ENCODE data around the gene MROH2B.

Gene MROH2B

DNA sequence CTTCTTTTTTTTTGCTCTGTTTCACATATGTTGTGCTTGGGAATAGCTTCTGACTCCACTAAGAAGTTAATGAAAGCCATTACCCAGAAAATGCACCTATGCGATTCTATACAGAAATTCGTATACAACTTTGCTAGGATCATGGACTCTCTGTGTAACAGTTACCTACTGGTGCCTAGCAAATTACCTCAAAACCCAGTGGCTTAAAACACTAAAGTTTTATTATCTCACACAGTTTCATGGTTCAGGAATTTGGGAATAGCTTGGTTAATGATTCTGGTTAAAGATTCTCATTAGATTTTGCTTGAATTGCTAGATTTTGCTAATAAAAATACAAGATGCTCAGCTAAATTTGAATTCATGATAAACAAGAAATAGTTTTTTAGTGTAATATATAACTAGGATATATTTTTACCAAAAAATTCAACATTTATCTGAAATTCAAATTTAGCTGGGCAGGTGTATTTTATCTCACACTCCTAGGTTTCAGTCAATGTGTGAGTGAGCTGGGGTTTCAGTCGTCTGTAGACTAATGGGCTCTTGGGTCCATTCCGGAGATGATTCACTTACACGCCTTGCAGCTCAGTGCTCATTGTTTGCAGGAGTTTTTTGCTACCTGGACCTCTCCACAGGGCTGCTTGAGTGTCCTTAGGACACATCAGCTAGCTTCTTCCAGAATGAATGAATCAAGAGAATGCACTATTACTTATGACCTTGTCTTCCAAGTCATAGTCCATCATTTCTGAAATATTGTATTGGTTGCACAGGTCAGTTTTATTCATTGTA lies 75.1 kb downstream of the MROH2B start (continued):
- no peak for TF ChIP-seq ZNF565 (CRISPR knock-in tag; conservative IDR thresholded peaks at IDR 0.05; ENCODE audit: low read depth)
- TF ChIP-seq ZFP30 (CRISPR knock-in tag; IDR thresholded peaks at IDR 0.05), result no peak
- TF ChIP-seq TCF4 (CRISPR knock-in tag; IDR thresholded peaks at IDR 0.05; ENCODE audit: borderline replicate concordance), result no peak
- no peak for TF ChIP-seq ZC3H10 (CRISPR knock-in tag; IDR thresholded peaks at IDR 0.05)

DNA sequence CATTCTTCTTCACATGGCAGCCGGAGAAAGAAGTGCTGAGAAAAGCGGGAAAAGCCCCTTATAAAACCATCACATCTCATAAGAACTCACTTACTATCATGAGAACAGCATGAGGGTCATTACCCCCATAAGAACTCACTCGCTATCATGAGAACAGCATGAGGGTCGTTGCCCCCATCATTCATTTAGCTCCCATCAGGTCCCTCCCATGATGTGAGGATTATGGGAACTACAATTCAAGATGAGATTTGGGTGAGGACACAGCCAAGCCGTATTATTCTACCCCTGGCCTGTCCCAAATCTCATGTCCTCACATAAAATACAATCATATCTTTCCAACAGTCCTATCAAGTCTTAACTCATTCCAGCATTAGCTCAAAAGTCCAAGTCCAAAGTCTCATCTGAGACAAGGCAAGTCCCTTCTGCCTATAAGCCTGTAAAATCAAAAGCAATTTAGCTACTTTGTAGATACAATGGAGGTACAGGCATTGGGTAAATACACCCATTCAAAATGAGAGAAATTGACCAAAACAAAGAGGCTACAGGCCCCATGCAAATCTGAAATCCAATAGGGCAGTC lies 79.1 kb downstream of the MROH2B start:
- TF ChIP-seq PPARA (CRISPR knock-in tag; IDR thresholded peaks at IDR 0.05; ENCODE audit: borderline replicate concordance) (no peak), BACH2 (CRISPR knock-in tag; IDR thresholded peaks at IDR 0.05; ENCODE audit: borderline replicate concordance) (no peak), TOX (CRISPR knock-in tag; IDR thresholded peaks at IDR 0.05; ENCODE audit: borderline replicate concordance) (no peak), CSDC2 (CRISPR knock-in tag; IDR thresholded peaks at IDR 0.05) (no peak), ISL1 (CRISPR knock-in tag; IDR thresholded peaks at IDR 0.05) (no peak), ESRRG (CRISPR knock-in tag; IDR thresholded peaks at IDR 0.05) (no peak), RARB (CRISPR knock-in tag; IDR thresholded peaks at IDR 0.05) (no peak), CREB5 (CRISPR knock-in tag; IDR thresholded peaks at IDR 0.05; ENCODE audit: low read depth) (no peak), GLIS3 (CRISPR knock-in tag; IDR thresholded peaks at IDR 0.05) (no peak), SNAI2 (CRISPR knock-in tag; IDR thresholded peaks at IDR 0.05) (no peak), ZFP30 (CRISPR knock-in tag; IDR thresholded peaks at IDR 0.05) (no peak), ZNF565 (CRISPR knock-in tag; conservative IDR thresholded peaks at IDR 0.05; ENCODE audit: low read depth) (no peak), POU6F1 (CRISPR knock-in tag; IDR thresholded peaks at IDR 0.05; ENCODE audit: borderline replicate concordance, low read depth) (no peak)
- TF ChIP-seq, protein P1, sequence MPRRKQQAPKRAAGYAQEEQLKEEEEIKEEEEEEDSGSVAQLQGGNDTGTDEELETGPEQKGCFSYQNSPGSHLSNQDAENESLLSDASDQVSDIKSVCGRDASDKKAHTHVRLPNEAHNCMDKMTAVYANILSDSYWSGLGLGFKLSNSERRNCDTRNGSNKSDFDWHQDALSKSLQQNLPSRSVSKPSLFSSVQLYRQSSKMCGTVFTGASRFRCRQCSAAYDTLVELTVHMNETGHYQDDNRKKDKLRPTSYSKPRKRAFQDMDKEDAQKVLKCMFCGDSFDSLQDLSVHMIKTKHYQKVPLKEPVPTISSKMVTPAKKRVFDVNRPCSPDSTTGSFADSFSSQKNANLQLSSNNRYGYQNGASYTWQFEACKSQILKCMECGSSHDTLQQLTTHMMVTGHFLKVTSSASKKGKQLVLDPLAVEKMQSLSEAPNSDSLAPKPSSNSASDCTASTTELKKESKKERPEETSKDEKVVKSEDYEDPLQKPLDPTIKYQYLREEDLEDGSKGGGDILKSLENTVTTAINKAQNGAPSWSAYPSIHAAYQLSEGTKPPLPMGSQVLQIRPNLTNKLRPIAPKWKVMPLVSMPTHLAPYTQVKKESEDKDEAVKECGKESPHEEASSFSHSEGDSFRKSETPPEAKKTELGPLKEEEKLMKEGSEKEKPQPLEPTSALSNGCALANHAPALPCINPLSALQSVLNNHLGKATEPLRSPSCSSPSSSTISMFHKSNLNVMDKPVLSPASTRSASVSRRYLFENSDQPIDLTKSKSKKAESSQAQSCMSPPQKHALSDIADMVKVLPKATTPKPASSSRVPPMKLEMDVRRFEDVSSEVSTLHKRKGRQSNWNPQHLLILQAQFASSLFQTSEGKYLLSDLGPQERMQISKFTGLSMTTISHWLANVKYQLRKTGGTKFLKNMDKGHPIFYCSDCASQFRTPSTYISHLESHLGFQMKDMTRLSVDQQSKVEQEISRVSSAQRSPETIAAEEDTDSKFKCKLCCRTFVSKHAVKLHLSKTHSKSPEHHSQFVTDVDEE (CRISPR knock-in tag; IDR thresholded peaks at IDR 0.05), result no peak
- TF ChIP-seq, protein P2, sequence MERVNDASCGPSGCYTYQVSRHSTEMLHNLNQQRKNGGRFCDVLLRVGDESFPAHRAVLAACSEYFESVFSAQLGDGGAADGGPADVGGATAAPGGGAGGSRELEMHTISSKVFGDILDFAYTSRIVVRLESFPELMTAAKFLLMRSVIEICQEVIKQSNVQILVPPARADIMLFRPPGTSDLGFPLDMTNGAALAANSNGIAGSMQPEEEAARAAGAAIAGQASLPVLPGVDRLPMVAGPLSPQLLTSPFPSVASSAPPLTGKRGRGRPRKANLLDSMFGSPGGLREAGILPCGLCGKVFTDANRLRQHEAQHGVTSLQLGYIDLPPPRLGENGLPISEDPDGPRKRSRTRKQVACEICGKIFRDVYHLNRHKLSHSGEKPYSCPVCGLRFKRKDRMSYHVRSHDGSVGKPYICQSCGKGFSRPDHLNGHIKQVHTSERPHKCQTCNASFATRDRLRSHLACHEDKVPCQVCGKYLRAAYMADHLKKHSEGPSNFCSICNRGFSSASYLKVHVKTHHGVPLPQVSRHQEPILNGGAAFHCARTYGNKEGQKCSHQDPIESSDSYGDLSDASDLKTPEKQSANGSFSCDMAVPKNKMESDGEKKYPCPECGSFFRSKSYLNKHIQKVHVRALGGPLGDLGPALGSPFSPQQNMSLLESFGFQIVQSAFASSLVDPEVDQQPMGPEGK (CRISPR knock-in tag; IDR thresholded peaks at IDR 0.05; ENCODE audit: borderline replicate concordance), result no peak
- no peak for ATAC-seq

DNA sequence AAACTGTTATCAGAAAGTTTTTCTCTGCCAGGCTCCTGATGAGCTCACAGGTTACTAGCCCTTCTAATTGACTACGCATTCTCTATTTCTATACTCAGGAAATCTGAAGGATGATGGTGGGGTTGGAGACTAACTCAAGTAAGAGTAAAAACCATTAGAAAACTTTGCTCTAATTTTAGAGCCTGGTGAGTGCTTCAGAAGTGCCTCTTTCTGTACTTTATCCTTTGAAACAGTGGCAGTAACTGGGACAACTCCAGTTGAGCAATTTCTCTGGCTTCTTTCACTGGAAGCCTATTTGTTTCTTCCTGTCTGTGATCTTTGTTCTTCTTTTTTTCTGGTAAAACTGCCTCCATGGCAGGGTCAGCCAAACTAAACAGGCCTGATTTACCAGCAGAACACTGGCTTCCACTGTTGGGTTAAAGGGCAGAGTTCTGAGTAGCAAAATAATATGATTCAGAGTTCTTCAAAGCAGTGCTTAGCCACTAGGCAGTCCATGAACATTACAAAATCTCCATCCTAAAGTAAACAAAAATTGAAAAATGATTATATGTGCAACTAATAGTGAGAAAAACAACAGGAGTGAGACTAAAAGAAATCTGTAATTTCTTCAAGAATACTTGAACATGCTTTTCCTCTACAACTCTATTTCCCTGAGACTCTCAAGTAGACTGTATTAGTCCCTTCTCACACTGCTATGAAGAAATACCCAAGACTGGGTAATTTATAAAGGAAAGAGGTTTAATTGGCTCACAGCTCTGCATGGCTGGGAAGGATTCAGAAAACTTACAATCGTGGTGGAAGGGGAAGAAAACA lies 79.8 kb downstream of the MROH2B start:
- ATAC-seq, result no peak
- TF ChIP-seq ZNF565 (CRISPR knock-in tag; conservative IDR thresholded peaks at IDR 0.05; ENCODE audit: low read depth) (no peak), TOX (CRISPR knock-in tag; IDR thresholded peaks at IDR 0.05; ENCODE audit: borderline replicate concordance) (no peak), ZFP3 (CRISPR knock-in tag; IDR thresholded peaks at IDR 0.05) (no peak), POU6F1 (CRISPR knock-in tag; IDR thresholded peaks at IDR 0.05; ENCODE audit: borderline replicate concordance, low read depth) (no peak), ESRRG (CRISPR knock-in tag; IDR thresholded peaks at IDR 0.05) (no peak), CSRNP3 (CRISPR knock-in tag; IDR thresholded peaks at IDR 0.05) (no peak), OSR1 (CRISPR knock-in tag; IDR thresholded peaks at IDR 0.05) (no peak), CSDC2 (CRISPR knock-in tag; IDR thresholded peaks at IDR 0.05) (no peak), ZFP30 (CRISPR knock-in tag; IDR thresholded peaks at IDR 0.05) (no peak), ISL1 (CRISPR knock-in tag; IDR thresholded peaks at IDR 0.05) (no peak), PPARA (CRISPR knock-in tag; IDR thresholded peaks at IDR 0.05; ENCODE audit: borderline replicate concordance) (no peak)
- TF ChIP-seq, protein P2 (CRISPR knock-in tag; IDR thresholded peaks at IDR 0.05; ENCODE audit: borderline replicate concordance), result no peak
